GM19324 (cell line): Measurements from ENCODE around the gene PCDH9.

ENCODE experiments used
- ATAC-seq: cut with Tn5 transposase; IDR thresholded peaks from one replicate; pipeline ENCODE4 v1.9.1; 2021; ENCODE audit warnings: mild to moderate bottlenecking, moderate library complexity; ENCODE audit not compliant: unreplicated experiment, low FRiP score

PCDH9 gene

DNA sequence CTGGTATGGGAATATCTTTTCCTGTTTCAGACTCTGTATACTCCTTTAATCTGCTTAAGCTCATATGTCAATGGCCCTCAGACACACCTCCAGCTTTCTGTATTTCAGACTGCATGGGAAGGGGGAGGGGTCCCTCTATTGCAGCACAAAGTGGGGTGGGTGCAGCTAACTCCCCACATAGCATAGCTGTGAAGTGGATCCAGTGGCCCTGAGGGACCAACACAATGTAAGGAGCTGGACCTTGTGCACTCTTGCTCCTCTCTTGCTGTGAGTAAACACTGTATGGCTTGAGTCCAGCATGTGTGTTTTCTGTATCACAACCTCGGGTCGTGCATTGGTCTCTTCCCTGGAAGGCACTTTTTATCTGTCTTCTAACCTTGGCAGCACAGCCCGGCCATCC, 669.9 kb downstream of the PCDH9 start:
- ATAC-seq: no peak

DNA sequence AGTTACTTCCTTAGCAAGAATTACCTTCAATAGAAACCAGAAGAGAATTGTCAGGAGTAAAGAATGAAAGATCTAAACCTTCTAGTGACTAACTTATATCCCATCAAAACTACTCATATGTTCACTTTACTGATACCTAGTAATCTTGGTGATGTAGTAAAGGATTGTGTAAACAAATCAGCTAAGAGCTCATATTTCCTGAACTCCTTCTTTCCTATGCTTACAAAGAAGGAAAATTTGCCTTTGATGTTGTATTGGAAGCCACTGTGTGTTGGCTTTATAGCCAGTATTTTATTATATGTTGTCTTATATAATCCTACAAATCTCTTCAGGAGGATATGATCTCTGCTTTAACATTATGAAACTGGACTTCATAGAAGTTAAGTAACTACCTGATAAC, 671.0 kb downstream of the PCDH9 start:
- ATAC-seq: no peak

GRCh38 chr13:66558506-66558905, 671.6 kb downstream of the PCDH9 start:
- no peak for ATAC-seq

- ATAC-seq: no peak
Measured at GRCh38 chr13:66557357-66557756, 672.8 kb downstream of the PCDH9 start.

DNA sequence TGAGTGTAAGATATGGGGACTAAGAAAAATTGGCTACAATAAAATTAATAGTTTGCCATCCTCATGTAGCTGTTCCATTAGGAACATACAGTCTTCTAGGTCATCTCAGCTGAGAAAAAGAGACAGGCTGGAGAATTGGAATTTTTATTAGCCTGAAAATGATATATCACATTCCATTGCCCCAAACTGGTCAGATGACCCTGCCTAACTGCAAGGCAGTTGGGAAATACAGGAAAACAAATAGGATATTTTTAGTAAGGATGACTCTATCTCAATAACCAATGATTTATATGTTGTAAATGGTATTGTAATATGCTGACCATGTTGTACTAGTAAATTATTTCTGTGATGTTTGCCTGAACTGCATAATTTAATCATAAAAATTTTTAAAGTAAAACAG, 673.8 kb downstream of the PCDH9 start:
- ATAC-seq: no peak

GRCh38 chr13:66553391-66553790, 676.7 kb downstream of the PCDH9 start:
- ATAC-seq: no peak

DNA sequence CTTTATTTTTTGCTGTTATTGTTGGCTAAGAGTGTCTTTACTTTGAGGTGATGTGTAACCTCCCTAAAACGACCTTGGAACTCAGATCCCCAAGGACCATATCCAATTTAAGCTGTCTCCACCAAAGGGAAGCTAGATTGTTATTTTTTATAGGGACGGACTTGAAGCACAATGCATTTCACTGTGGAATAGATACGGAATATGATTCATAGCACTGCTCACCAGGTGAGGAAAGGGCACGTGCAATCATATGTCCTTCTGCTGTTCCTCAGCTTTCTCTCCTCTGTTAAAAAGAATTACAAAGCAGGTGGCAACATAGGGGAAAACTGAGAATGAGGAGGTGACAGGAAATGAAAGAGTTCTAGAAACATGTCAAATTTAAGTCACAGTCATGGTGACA, 679.0 kb downstream of the PCDH9 start:
- ATAC-seq: no peak

- no peak for ATAC-seq
Measured at GRCh38 chr13:66547685-66548084, 682.5 kb downstream of the PCDH9 start.

GRCh38 chr13:66546534-66547379, 683.4 kb downstream of the PCDH9 start:
- no peak for ATAC-seq

DNA sequence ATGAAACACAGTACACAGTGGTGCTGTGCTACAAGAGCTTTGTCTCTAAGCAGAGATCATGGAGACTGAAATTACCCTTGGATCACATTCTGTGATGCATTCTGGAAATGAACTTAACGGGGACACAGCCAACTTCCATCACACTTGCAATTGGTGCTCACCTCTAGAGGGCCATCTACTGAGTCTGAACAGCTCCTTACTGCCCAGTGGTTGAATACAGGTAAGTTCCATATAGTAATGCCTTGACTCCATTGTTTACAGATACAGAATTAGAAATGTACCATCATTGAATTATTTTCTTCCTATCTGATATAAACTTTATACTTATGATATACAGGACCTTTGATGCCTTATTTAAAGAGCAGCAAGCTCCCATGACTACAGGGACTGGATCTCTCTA, 686.4 kb downstream of the PCDH9 start:
- ATAC-seq: no peak

DNA sequence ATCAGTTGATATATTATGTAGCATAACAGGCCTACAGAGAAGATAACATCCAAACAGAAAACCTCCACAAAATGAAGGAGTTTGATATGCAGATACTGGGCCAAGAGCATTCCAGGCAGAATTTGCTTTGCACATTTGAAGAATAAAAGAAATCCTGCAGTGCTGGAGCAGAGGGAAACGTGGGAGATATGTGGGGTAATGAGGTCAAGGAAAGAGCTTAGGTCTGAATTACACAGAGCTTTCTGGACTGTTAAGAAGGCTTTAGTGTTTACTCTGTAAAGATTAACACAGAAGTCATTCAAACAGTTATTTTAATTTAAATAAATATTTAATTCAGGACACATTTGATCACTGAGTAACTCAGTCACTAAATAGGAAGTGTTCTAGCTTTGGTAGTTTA, 692.7 kb downstream of the PCDH9 start:
- ATAC-seq: no peak

- ATAC-seq: no peak
Measured at GRCh38 chr13:66536746-66537145, 693.4 kb downstream of the PCDH9 start.

DNA sequence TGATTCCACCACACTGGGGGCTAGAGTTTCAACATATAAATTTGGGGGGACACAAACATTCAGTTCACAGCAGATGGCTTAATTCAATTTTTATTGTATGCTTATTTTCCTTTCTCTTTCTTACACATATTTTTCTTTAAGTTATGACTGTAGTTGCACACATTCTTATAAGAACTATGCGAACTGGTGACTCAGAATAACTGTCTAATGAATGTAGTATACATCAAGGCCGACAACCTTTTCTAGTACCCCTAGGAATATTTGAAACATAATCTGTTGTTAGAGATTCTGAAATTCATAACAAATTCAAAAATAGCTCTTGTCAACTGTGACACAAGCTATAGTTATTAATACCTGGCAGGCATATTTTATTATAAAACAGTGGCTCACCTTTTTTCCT, 695.6 kb downstream of the PCDH9 start:
- no peak for ATAC-seq

GRCh38 chr13:66532845-66533244, 697.3 kb downstream of the PCDH9 start:
- ATAC-seq: no peak

GRCh38 chr13:66532146-66532545, 698.0 kb downstream of the PCDH9 start:
- no peak for ATAC-seq

- ATAC-seq: no peak
Measured at GRCh38 chr13:66530686-66531085, 699.5 kb downstream of the PCDH9 start.

DNA sequence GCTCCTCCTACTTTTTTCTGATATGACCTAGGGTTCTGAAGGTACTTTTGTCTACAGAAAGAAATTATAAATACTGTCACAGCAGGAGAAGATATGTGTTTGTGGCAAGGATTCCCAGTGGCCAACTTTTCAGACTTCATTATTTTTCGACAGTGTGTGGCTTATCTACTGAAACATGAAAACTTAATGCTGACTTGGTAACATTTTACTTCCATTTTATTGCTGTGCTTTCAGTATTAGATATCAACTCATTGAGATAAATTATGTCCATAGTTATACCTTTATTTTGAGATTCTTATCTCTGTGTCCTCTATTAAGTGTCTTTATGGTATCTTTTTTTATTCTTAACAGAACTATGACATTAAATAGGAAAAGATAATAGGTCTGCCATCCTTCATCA, 700.0 kb downstream of the PCDH9 start:
- no peak for ATAC-seq

GRCh38 chr13:66528944-66529576, 701.1 kb downstream of the PCDH9 start:
- no peak for ATAC-seq

GRCh38 chr13:66528180-66528579, 702.0 kb downstream of the PCDH9 start:
- ATAC-seq: no peak

GRCh38 chr13:66520511-66521355, 709.4 kb downstream of the PCDH9 start:
- no peak for ATAC-seq

GRCh38 chr13:66519259-66519658, 710.9 kb downstream of the PCDH9 start:
- ATAC-seq: no peak
